GM23338 (cell line): ENCODE measurements around the gene SOD3.

ENCODE experiments used
- EZH2 ChIP-seq: fragments of 200-600 bp; sonication (generic); IDR thresholded peaks from one replicate; pipeline ENCODE4 v1.8.0; 2017; ENCODE audit warnings: antibody characterized with exemption, mild to moderate bottlenecking, low read depth; ENCODE audit not compliant: unreplicated experiment
- EZH2phosphoT487 ChIP-seq: fragments of 200-600 bp; sonication (generic); IDR thresholded peaks from one replicate; pipeline ENCODE4 v1.8.1; 2018; ENCODE audit warnings: antibody characterized with exemption; ENCODE audit not compliant: unreplicated experiment
- JUNB ChIP-seq: IDR thresholded peaks from one replicate; pipeline ENCODE4 v1.6.1; 2016; ENCODE audit warnings: antibody characterized with exemption; ENCODE audit not compliant: unreplicated experiment
- POLR2AphosphoS5 ChIP-seq: IDR thresholded peaks from 2 replicates; pipeline ENCODE4 v1.6.1; 2016; ENCODE audit warnings: antibody characterized with exemption, low read depth
- STAT1 ChIP-seq: IDR thresholded peaks from one replicate; pipeline ENCODE4 v1.6.1; 2016; ENCODE audit warnings: antibody characterized with exemption; ENCODE audit not compliant: unreplicated experiment
- ZNF331 ChIP-seq: fragments of 250-450 bp; sonication (Bioruptor Pico); IDR thresholded peaks from 2 replicates; pipeline ENCODE4 v1.5.0; 2020; ENCODE audit warnings: low read depth, mild to moderate bottlenecking, moderate library complexity
- TF ChIP-seq, protein P1 (sequence below), 2 experiments: fragments of 200-600 bp in 1 of 2; sonication (generic) in 1 of 2; conservative IDR thresholded peaks; 2 replicates each; pipeline versions ENCODE4 v1.5.1 to v1.6.1; 2016 to 2017; ENCODE audit warnings: antibody characterized with exemption in 2 of 2, low read depth in 2 of 2, mild to moderate bottlenecking in 2 of 2, moderate library complexity in 1 of 2
- TF ChIP-seq, protein P2 (sequence below): IDR thresholded peaks from one replicate; pipeline ENCODE4 v1.6.1; 2018; ENCODE audit warnings: antibody characterized with exemption; ENCODE audit not compliant: unreplicated experiment
- TF ChIP-seq, protein P3 (sequence below): IDR thresholded peaks from 2 replicates; pipeline ENCODE4 v1.6.1; 2016; ENCODE audit warnings: antibody characterized with exemption

DNA sequence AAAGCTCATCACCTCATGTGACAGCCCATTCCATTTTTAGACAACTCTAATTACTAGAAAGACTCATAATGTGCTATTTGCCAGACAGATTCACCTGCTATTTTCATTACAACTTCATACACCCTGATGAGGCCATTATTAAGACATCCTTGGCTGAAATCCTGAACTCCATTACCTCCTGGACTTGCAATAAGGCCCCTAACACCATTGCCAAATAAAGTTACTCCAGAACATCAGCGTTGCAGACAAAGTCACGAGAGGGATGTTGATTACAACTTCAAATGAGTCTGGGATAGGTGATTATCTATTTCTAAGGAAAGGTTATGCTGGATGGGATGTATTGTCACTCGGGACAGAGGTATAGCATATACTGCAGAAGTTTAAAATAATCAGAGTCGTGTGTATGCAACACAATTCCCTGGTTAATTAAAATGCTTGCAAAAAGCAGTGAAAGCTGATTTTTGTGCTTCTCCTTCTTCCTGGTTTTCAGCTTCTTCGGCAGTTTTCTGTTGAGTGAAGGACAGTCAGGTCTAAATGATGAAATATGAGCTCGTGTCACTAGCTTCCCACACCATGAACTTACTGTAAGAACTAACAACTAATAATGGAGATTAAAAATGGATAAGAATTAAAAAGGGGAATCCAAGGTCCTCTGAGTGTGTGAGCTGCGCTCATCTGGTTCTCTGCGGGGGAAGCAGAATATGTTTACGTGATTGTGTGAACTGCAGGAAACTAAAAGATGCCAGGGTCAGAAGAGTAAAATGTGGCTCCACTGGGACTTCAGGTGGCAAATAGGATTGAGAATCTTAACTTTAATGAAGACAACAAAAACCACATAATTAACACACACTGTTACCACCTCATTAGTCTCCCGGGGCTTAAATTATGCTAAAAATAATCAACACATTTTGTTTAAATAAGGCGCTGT lies 17.6 kb upstream of the SOD3 start:
- TF ChIP-seq, protein P1, sequence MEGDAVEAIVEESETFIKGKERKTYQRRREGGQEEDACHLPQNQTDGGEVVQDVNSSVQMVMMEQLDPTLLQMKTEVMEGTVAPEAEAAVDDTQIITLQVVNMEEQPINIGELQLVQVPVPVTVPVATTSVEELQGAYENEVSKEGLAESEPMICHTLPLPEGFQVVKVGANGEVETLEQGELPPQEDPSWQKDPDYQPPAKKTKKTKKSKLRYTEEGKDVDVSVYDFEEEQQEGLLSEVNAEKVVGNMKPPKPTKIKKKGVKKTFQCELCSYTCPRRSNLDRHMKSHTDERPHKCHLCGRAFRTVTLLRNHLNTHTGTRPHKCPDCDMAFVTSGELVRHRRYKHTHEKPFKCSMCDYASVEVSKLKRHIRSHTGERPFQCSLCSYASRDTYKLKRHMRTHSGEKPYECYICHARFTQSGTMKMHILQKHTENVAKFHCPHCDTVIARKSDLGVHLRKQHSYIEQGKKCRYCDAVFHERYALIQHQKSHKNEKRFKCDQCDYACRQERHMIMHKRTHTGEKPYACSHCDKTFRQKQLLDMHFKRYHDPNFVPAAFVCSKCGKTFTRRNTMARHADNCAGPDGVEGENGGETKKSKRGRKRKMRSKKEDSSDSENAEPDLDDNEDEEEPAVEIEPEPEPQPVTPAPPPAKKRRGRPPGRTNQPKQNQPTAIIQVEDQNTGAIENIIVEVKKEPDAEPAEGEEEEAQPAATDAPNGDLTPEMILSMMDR (conservative IDR thresholded peaks at IDR 0.05; ENCODE audit: low read depth in 2 of 2), result no peak
- TF ChIP-seq, protein P2, sequence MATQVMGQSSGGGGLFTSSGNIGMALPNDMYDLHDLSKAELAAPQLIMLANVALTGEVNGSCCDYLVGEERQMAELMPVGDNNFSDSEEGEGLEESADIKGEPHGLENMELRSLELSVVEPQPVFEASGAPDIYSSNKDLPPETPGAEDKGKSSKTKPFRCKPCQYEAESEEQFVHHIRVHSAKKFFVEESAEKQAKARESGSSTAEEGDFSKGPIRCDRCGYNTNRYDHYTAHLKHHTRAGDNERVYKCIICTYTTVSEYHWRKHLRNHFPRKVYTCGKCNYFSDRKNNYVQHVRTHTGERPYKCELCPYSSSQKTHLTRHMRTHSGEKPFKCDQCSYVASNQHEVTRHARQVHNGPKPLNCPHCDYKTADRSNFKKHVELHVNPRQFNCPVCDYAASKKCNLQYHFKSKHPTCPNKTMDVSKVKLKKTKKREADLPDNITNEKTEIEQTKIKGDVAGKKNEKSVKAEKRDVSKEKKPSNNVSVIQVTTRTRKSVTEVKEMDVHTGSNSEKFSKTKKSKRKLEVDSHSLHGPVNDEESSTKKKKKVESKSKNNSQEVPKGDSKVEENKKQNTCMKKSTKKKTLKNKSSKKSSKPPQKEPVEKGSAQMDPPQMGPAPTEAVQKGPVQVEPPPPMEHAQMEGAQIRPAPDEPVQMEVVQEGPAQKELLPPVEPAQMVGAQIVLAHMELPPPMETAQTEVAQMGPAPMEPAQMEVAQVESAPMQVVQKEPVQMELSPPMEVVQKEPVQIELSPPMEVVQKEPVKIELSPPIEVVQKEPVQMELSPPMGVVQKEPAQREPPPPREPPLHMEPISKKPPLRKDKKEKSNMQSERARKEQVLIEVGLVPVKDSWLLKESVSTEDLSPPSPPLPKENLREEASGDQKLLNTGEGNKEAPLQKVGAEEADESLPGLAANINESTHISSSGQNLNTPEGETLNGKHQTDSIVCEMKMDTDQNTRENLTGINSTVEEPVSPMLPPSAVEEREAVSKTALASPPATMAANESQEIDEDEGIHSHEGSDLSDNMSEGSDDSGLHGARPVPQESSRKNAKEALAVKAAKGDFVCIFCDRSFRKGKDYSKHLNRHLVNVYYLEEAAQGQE, result no peak
- TF ChIP-seq EZH2phosphoT487 (no peak), EZH2 (no peak), POLR2AphosphoS5 (no peak), STAT1 (no peak), ZNF331 (CRISPR knock-in tag) (no peak), JUNB (no peak)
- TF ChIP-seq, protein P3, sequence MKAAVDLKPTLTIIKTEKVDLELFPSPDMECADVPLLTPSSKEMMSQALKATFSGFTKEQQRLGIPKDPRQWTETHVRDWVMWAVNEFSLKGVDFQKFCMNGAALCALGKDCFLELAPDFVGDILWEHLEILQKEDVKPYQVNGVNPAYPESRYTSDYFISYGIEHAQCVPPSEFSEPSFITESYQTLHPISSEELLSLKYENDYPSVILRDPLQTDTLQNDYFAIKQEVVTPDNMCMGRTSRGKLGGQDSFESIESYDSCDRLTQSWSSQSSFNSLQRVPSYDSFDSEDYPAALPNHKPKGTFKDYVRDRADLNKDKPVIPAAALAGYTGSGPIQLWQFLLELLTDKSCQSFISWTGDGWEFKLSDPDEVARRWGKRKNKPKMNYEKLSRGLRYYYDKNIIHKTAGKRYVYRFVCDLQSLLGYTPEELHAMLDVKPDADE, result no peak
